ENCODE measurements around the gene WFDC1. TPM values are rescaled to one million over a fixed set of nuclear protein-coding genes. Genes with fewer than 3 reads are reported as not detected.
A peak's percentile ranks its signal among the peaks of the same experiment; 100 is the strongest.

Gene WFDC1
- total and polyA plus RNA-seq, 2 experiments from 2014 or later = 0.76 to 0.95 TPM

DNA sequence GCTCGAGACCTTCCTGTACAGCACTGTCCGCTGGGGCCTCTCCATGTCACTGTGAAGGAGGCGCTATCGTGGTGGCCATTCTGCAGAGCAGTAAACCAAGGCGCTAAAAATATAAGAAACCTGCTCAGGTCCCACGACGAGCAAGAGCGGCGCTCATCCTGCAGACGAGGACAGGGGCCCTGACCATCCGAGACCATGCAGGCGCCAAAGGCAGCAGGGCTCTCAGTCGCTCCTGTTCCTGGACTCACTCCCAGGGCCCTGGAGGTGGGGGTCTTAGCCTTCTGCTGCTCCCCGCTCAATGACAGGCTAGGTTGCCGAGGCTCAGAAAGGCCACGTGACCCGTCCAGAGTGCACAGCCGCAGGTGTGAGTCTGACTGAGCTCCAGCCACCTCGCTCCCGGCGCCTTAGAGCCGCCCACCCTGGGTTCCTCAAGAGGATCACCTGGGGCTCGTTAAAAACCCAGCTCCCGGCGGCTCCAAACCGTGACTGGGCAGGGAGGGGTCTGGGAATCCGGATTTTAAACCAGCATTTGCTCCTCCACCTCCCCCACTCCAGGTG lies 73.2 kb downstream of the WFDC1 start:
- ATAC-seq (peak; percentile 66), DNase-seq (ENCODE audit: low spot score) (peak; percentile 72)
- TF ChIP-seq EZH2phosphoT487 (IDR thresholded peaks at IDR 0.05; ENCODE audit: unreplicated experiment) (no peak), JUNB (IDR thresholded peaks at IDR 0.05; ENCODE audit: unreplicated experiment) (no peak), NANOG (IDR thresholded peaks at IDR 0.05; ENCODE audit: borderline replicate concordance) (no peak), ZNF114 (CRISPR knock-in tag; IDR thresholded peaks at IDR 0.05) (no peak), STAT1 (IDR thresholded peaks at IDR 0.05; ENCODE audit: unreplicated experiment) (no peak), ETS1 (IDR thresholded peaks at IDR 0.05) (no peak), POLR2AphosphoS5 (IDR thresholded peaks at IDR 0.05; ENCODE audit: low read depth) (no peak), CTCF (conservative IDR thresholded peaks at IDR 0.05; ENCODE audit: low read depth in 2 of 2) (no peak)
- TF ChIP-seq, protein P1, sequence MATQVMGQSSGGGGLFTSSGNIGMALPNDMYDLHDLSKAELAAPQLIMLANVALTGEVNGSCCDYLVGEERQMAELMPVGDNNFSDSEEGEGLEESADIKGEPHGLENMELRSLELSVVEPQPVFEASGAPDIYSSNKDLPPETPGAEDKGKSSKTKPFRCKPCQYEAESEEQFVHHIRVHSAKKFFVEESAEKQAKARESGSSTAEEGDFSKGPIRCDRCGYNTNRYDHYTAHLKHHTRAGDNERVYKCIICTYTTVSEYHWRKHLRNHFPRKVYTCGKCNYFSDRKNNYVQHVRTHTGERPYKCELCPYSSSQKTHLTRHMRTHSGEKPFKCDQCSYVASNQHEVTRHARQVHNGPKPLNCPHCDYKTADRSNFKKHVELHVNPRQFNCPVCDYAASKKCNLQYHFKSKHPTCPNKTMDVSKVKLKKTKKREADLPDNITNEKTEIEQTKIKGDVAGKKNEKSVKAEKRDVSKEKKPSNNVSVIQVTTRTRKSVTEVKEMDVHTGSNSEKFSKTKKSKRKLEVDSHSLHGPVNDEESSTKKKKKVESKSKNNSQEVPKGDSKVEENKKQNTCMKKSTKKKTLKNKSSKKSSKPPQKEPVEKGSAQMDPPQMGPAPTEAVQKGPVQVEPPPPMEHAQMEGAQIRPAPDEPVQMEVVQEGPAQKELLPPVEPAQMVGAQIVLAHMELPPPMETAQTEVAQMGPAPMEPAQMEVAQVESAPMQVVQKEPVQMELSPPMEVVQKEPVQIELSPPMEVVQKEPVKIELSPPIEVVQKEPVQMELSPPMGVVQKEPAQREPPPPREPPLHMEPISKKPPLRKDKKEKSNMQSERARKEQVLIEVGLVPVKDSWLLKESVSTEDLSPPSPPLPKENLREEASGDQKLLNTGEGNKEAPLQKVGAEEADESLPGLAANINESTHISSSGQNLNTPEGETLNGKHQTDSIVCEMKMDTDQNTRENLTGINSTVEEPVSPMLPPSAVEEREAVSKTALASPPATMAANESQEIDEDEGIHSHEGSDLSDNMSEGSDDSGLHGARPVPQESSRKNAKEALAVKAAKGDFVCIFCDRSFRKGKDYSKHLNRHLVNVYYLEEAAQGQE (IDR thresholded peaks at IDR 0.05; ENCODE audit: unreplicated experiment) = no peak
- no peaks in the 10 kb centered on the region for H3K36me3 Mint-ChIP-seq (ENCODE audit: low read depth)
- H3K4me1 Mint-ChIP-seq = peaks cover 26% of the 10 kb centered on the region
- peaks cover 21% of the 10 kb centered on the region for H3K4me1 ChIP-seq (ENCODE audit: insufficient read depth)
- no peaks in the 10 kb centered on the region for H3K36me3 ChIP-seq (ENCODE audit: insufficient read depth)
- peak overlapping the region; percentile 64 for H3K4me3 Mint-ChIP-seq
- H2AFZ ChIP-seq = peak overlapping the region; percentile 98
- H3K4me3 ChIP-seq = peak overlapping the region; percentile 80
- H3K27me3 ChIP-seq (ENCODE audit: insufficient read depth) = peaks cover 26% of the 10 kb centered on the region
- H3K27me3 Mint-ChIP-seq (ENCODE audit: insufficient read depth, low read depth, poor library complexity) = peaks cover 26% of the 10 kb centered on the region
- H3K4me2 ChIP-seq = peak overlapping the region; percentile 80
- no peak overlapping the region for H3K27ac Mint-ChIP-seq
- H3K9me3 Mint-ChIP-seq = no peaks in the 10 kb centered on the region
- no peaks in the 10 kb centered on the region for H3K79me2 ChIP-seq (replicated peaks; ENCODE audit: insufficient read depth)
- H4K20me1 ChIP-seq (replicated peaks; ENCODE audit: insufficient read depth) = no peaks in the 10 kb centered on the region
- H3F3A ChIP-seq (replicated peaks; ENCODE audit: low read depth) = no peaks in the 10 kb centered on the region
- no peaks in the 10 kb centered on the region for H3K9me2 ChIP-seq (ENCODE audit: insufficient read depth)
- no peak overlapping the region for H3K27ac ChIP-seq (ENCODE audit: low read depth)
